Activated T-helper 1 cell treated with anti-CD3 and anti-CD28 coated beads, Interleukin-12 subunit alpha, Interleukin-12 subunit beta, Interleukin-2, Interleukin-4 antibody, amounts not matched to agents 30 ng/mL and 10 ng/mL and 1 ng/mL, durations not matched to agents 14 hours and 24 hours and 36 hours (primary cell): Measurements from ENCODE around the gene NOP9. TPM values are rescaled to one million over a fixed set of nuclear protein-coding genes. Genes with fewer than 3 reads are reported as not detected.
"Not testable (repeated sequence)": the region's sequence is repeated elsewhere in the genome, so short reads cannot be mapped to it uniquely, and the experiment has no call there.

ENCODE experiments used
- DNase-seq: peaks from one replicate; pipeline ENCODE4 v3.0.0; 2021; ENCODE audit warnings: low spot score
- H3K27ac Mint-ChIP-seq: one replicate; pipeline ENCODE4 v1.8.0; 2021; ENCODE audit warnings: mild to moderate bottlenecking, mixed read lengths
- H3K27me3 Mint-ChIP-seq: one replicate; pipeline ENCODE4 v1.8.0; 2022; ENCODE audit warnings: mild to moderate bottlenecking, moderate library complexity, mixed read lengths; ENCODE audit not compliant: insufficient read depth
- H3K36me3 Mint-ChIP-seq: one replicate; pipeline ENCODE4 v1.8.0; 2021; ENCODE audit warnings: low read depth, mixed read lengths
- H3K4me1 Mint-ChIP-seq: one replicate; pipeline ENCODE4 v1.8.0; 2021; ENCODE audit warnings: low read depth, mixed read lengths
- H3K4me3 Mint-ChIP-seq: one replicate; pipeline ENCODE4 v1.8.0; 2021; ENCODE audit warnings: mild to moderate bottlenecking, moderate library complexity, mixed read lengths
- H3K9me3 Mint-ChIP-seq: one replicate; pipeline ENCODE4 v1.8.0; 2021; ENCODE audit warnings: mixed read lengths
- intact Hi-C: fragments of 100-400 bp; cut with micrococcal nuclease; formaldehyde crosslinking; loops from one replicate; pipeline ENCODE4 v1.15.1; 2024
- total RNA-seq: library from RNA; stranded (reverse); gene quantifications from 2 replicates; pipeline ENCODE4 v1.2.3, GENCODE V29; 2022

NOP9 gene
- total RNA-seq, 1 donor from 2014 or later: 49.3 TPM

- no peak for DNase-seq
- peaks cover 5% of the 10 kb centered on the region for H3K27me3 Mint-ChIP-seq
- peak overlapping the region; percentile 56 for H3K27ac Mint-ChIP-seq
- H3K4me1 Mint-ChIP-seq: peaks cover 47% of the 10 kb centered on the region
- H3K9me3 Mint-ChIP-seq: no peaks in the 10 kb centered on the region
- no peak overlapping the region for H3K4me3 Mint-ChIP-seq
- peaks cover 19% of the 10 kb centered on the region for H3K36me3 Mint-ChIP-seq
- intact Hi-C loops: no loop called here
These were observed 17.7 kb downstream of the NOP9 start for GRCh38 chr14:24317141-24317928.

GRCh38 chr14:24321212-24321975 lies 21.7 kb downstream of the NOP9 start:
- H3K27ac Mint-ChIP-seq: no peak overlapping the region
- H3K4me3 Mint-ChIP-seq: no peak overlapping the region
- intact Hi-C loops: no loop called here
- no peak for DNase-seq
- H3K9me3 Mint-ChIP-seq: no peaks in the 10 kb centered on the region
- H3K36me3 Mint-ChIP-seq: peaks cover 7% of the 10 kb centered on the region
- peaks cover 7% of the 10 kb centered on the region for H3K27me3 Mint-ChIP-seq
- peaks cover 12% of the 10 kb centered on the region for H3K4me1 Mint-ChIP-seq

DNA sequence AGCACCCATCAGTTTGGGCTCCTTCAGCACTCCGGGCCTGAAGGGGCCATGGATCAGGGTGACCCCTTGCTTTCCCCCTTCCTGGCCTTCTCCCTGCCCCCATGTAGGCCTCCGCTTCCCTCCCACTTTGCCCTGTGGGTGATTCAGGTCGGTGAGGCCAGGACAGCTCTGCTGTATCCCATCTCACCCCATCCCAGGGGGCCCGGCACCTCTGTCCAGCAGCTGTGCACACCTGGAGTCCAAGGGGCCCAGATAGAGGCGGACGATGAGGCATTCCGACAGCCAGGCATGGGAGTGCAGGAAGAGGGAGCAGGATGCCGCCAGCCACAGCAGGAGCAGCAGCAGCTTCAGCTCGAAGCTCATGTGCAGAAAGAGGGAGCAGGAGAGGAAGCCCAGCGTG lies 23.0 kb downstream of the NOP9 start:
- H3K27ac Mint-ChIP-seq: no peak overlapping the region
- H3K36me3 Mint-ChIP-seq: peaks cover 1% of the 10 kb centered on the region
- intact Hi-C loops: no loop called here
- peaks cover 11% of the 10 kb centered on the region for H3K4me1 Mint-ChIP-seq
- H3K27me3 Mint-ChIP-seq: peaks cover 7% of the 10 kb centered on the region
- H3K9me3 Mint-ChIP-seq: no peaks in the 10 kb centered on the region
- DNase-seq: no peak
- H3K4me3 Mint-ChIP-seq: no peak overlapping the region

GRCh38 chr14:24323341-24323740 lies 23.7 kb downstream of the NOP9 start:
- peaks cover 9% of the 10 kb centered on the region for H3K4me1 Mint-ChIP-seq
- no peak overlapping the region for H3K4me3 Mint-ChIP-seq

DNA sequence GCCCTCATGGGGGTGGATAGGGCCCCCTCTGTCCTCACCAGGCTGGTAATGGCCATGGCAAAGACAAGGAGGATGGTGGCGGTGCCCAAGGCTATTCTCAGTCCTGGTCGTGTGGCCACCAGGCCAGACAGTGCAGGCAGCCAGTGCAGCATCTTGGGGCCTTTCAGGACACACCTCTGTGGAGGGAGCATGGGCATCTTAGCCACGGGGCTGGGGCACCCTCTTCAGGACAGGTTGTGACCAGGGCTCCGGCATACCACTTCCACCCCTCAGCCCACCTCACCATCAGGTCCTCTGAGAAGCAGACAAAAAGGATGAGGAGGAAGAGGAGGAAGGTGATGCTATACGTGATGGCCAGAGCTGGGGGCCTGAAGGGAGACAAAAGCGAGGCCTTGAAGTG lies 24.4 kb downstream of the NOP9 start:
- no peak overlapping the region for H3K27ac Mint-ChIP-seq
- no peaks in the 10 kb centered on the region for H3K9me3 Mint-ChIP-seq
- H3K4me3 Mint-ChIP-seq: no peak overlapping the region
- peaks cover 7% of the 10 kb centered on the region for H3K27me3 Mint-ChIP-seq
- H3K36me3 Mint-ChIP-seq: no peaks in the 10 kb centered on the region
- DNase-seq: no peak
- intact Hi-C loops: no loop called here
- H3K4me1 Mint-ChIP-seq: peaks cover 16% of the 10 kb centered on the region

More at GRCh38 chr14:24323341-24323740, 23.7 kb downstream of the NOP9 start:
- Mint-ChIP-seq H3K27ac (no peak overlapping the region), H3K36me3 (no peaks in the 10 kb centered on the region), H3K9me3 (no peaks in the 10 kb centered on the region), H3K27me3 (peaks cover 7% of the 10 kb centered on the region)
- no peak for DNase-seq
- intact Hi-C loops: no loop called here

- H3K4me1 Mint-ChIP-seq: peaks cover 27% of the 10 kb centered on the region
- DNase-seq: no peak
- intact Hi-C loops: no loop called here
- H3K9me3 Mint-ChIP-seq: no peaks in the 10 kb centered on the region
- no peaks in the 10 kb centered on the region for H3K36me3 Mint-ChIP-seq
- no peak overlapping the region for H3K27ac Mint-ChIP-seq
- H3K27me3 Mint-ChIP-seq: peaks cover 5% of the 10 kb centered on the region
- H3K4me3 Mint-ChIP-seq: no peak overlapping the region
These were observed 25.4 kb downstream of the NOP9 start for GRCh38 chr14:24325041-24325530.

- Mint-ChIP-seq H3K4me3 (no peak overlapping the region), H3K27ac (no peak overlapping the region), H3K4me1 (peaks cover 32% of the 10 kb centered on the region), H3K27me3 (peaks cover 11% of the 10 kb centered on the region), H3K36me3 (no peaks in the 10 kb centered on the region), H3K9me3 (no peaks in the 10 kb centered on the region)
- DNase-seq: no peak
- intact Hi-C loops: no loop called here
These were observed 26.3 kb downstream of the NOP9 start for GRCh38 chr14:24325963-24326362.

DNA sequence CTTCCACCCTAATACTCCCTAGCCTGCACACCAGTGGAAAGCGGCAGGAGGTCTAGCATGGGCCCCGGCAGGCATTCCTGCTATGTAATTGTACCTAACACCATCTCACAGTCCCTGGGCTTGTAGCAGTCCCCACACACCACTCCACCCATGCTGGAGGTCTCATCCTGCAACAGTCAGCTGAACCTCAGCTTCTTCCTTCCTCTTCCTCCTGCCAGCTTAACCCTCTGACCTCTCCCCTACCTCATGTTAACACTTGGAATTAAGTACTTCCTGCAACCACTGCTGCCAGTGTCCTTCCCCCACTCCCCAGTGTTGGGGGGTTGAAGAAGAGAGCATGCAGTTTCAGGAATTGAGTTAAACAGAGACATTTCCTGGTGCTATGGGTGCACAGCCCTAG lies 27.7 kb downstream of the NOP9 start:
- Mint-ChIP-seq H3K36me3 (no peaks in the 10 kb centered on the region), H3K9me3 (no peaks in the 10 kb centered on the region), H3K27ac (no peak overlapping the region), H3K27me3 (peaks cover 12% of the 10 kb centered on the region), H3K4me1 (peaks cover 41% of the 10 kb centered on the region), H3K4me3 (no peak overlapping the region)
- DNase-seq: no peak
- intact Hi-C loops: no loop called here

DNA sequence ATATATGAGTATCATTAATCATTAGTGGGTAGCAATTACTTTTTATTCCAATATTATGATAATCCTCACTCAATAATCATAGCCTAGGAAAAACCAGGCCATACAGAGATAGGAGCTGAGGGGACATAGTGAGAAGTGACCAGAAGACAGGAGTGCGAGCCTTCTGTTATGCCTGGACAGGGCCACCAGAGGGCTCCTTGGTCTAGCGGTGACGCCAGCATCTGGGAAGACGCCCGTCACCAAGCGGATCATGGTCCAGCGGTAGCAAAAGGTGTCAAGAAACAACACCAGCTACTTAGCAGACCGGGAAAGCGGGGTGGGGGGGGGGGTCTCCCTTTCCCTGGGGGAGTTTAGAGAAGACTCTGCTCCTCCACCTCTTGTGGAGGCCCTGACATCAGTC lies 28.3 kb downstream of the NOP9 start:
- peaks cover 47% of the 10 kb centered on the region for H3K4me1 Mint-ChIP-seq
- not testable (repeated sequence) for H3K27ac Mint-ChIP-seq, DNase-seq, H3K4me3 Mint-ChIP-seq, H3K9me3 Mint-ChIP-seq, H3K36me3 Mint-ChIP-seq
- intact Hi-C loops: loop anchor here (1.0 kb wide), 1 partner anchor 103 kb away; no protein-coding TSS in a partner anchor
- H3K27me3 Mint-ChIP-seq: peaks cover 12% of the 10 kb centered on the region

- intact Hi-C loops: no loop called here
- Mint-ChIP-seq H3K4me1 (peaks cover 48% of the 10 kb centered on the region), H3K4me3 (no peak overlapping the region), H3K27ac (no peak overlapping the region), H3K36me3 (no peaks in the 10 kb centered on the region), H3K9me3 (no peaks in the 10 kb centered on the region), H3K27me3 (peaks cover 21% of the 10 kb centered on the region)
- DNase-seq: no peak
These were observed 29.5 kb downstream of the NOP9 start for GRCh38 chr14:24329073-24329663.

GRCh38 chr14:24329736-24330135 lies 30.1 kb downstream of the NOP9 start:
- no peaks in the 10 kb centered on the region for H3K36me3 Mint-ChIP-seq
- no peak overlapping the region for H3K4me3 Mint-ChIP-seq
- intact Hi-C loops: loop anchor here (10.0 kb wide), 1 partner anchor 345 kb away; no protein-coding TSS in a partner anchor
- no peak for DNase-seq
- peaks cover 48% of the 10 kb centered on the region for H3K4me1 Mint-ChIP-seq
- peaks cover 23% of the 10 kb centered on the region for H3K27me3 Mint-ChIP-seq
- H3K9me3 Mint-ChIP-seq: no peaks in the 10 kb centered on the region
- peak overlapping the region; percentile 7 for H3K27ac Mint-ChIP-seq

DNA sequence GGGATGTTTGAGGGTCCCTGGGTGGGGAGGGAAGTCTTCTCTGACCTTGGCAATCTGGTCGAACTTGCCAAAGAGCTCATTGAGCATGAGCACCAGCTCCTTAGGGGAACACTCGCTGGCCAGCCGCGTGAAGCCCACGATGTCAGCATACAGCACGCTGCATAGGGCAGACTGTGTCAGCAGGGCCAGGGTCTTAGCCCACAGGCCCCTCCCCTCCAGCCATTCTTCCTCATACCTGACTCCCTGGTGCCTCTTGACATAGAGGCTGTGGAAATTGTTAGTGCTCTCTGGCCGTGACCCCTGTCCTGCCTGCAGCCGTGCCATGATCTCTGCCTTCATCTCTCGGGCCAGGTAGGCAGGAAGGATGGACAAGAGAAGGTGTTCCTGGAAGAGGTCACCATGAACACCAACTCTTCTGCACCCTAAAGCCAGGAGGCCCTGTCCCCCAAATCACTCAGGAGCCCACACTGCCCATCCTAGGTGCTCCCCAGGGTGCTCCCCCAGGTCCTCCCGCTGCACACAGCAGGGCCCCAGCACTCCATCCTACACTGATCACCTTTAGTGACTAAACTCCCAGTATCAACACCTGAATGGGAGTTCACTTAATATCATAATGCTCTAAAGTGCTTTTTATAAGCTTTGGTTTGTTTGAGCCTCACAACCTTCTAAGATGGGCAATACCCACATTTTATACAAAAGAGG lies 31.5 kb downstream of the NOP9 start:
- H3K9me3 Mint-ChIP-seq: no peaks in the 10 kb centered on the region
- intact Hi-C loops: loop anchor here (10.0 kb wide), 1 partner anchor 344 kb away; no protein-coding TSS in a partner anchor
- no peak overlapping the region for H3K4me3 Mint-ChIP-seq
- DNase-seq: no peak
- H3K27ac Mint-ChIP-seq: no peak overlapping the region
- H3K4me1 Mint-ChIP-seq: peaks cover 58% of the 10 kb centered on the region
- H3K27me3 Mint-ChIP-seq: peaks cover 28% of the 10 kb centered on the region
- peaks cover 6% of the 10 kb centered on the region for H3K36me3 Mint-ChIP-seq
